OCI-LY1 (cell line): ENCODE data around the gene MRM2.

Source experiments
- EZH2 ChIP-seq: fragments of 200-600 bp; sonication (generic), shearing (Covaris generic); IDR thresholded peaks from 2 replicates; pipeline ENCODE4 v1.8.0; 2017; ENCODE audit warnings: borderline replicate concordance, mixed run types, mild to moderate bottlenecking, antibody characterized with exemption, low read length, moderate library complexity, mixed read lengths
- TF ChIP-seq, protein P1 (sequence below): fragments of 200-600 bp; sonication (generic), shearing (Covaris generic); IDR thresholded peaks from 2 replicates; pipeline ENCODE4 v1.5.1; 2017; ENCODE audit warnings: mild to moderate bottlenecking, antibody characterized with exemption, low read length, moderate library complexity, mixed read lengths

DNA sequence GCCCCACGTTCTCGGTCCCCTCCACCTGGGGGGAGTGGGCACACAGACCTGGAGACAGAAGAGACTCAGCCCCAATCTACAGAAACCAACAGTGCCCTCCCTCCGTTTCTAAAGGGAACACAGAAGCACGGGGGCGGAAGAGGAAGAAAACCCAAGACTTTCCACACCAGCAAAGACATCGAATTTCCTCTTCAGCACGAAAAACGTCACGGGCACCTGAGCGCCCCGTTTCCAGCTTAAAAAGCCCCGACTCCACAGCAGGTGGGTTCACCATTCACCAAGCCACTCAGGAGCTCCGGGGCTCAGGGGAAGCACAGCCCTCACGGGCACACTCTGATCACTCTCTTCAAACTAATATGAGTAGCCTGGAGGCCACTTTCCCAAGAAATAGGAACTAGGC is 19.6 kb upstream of the MRM2 start:
- TF ChIP-seq, protein P1, sequence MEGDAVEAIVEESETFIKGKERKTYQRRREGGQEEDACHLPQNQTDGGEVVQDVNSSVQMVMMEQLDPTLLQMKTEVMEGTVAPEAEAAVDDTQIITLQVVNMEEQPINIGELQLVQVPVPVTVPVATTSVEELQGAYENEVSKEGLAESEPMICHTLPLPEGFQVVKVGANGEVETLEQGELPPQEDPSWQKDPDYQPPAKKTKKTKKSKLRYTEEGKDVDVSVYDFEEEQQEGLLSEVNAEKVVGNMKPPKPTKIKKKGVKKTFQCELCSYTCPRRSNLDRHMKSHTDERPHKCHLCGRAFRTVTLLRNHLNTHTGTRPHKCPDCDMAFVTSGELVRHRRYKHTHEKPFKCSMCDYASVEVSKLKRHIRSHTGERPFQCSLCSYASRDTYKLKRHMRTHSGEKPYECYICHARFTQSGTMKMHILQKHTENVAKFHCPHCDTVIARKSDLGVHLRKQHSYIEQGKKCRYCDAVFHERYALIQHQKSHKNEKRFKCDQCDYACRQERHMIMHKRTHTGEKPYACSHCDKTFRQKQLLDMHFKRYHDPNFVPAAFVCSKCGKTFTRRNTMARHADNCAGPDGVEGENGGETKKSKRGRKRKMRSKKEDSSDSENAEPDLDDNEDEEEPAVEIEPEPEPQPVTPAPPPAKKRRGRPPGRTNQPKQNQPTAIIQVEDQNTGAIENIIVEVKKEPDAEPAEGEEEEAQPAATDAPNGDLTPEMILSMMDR: no peak
- TF ChIP-seq EZH2: no peak
